EL (cell line): ENCODE results near the gene CYTH1.
A peak's percentile ranks its signal among the peaks of the same experiment; 100 is the strongest.
"Not testable (repeated sequence)": the region's sequence is repeated elsewhere in the genome, so short reads cannot be mapped to it uniquely, and the experiment has no call there.

ENCODE experiments used
- DNase-seq: peaks from one replicate; pipeline ENCODE4 v3.0.0-alpha.2; 2016

The CYTH1 gene

DNA sequence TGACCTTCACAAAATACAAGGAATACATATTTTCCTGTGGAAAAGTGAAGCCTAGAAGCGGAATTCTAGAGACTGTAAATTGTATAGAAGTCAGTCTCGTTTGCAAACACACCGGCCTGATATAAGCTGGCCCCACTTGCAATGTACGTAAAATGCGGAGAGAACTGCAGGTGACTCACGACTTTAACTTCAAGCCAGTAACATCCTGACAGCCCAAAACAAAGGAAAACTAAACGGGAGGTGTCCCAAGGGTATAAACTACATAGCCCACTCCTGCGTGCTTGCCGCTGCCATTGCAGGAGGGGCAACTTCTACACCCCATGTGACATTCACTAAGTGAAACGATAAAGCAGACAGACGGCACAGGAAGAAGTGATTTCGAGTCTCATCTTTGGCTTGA is 101.6 kb downstream of the CYTH1 start:
- no peak for DNase-seq

DNA sequence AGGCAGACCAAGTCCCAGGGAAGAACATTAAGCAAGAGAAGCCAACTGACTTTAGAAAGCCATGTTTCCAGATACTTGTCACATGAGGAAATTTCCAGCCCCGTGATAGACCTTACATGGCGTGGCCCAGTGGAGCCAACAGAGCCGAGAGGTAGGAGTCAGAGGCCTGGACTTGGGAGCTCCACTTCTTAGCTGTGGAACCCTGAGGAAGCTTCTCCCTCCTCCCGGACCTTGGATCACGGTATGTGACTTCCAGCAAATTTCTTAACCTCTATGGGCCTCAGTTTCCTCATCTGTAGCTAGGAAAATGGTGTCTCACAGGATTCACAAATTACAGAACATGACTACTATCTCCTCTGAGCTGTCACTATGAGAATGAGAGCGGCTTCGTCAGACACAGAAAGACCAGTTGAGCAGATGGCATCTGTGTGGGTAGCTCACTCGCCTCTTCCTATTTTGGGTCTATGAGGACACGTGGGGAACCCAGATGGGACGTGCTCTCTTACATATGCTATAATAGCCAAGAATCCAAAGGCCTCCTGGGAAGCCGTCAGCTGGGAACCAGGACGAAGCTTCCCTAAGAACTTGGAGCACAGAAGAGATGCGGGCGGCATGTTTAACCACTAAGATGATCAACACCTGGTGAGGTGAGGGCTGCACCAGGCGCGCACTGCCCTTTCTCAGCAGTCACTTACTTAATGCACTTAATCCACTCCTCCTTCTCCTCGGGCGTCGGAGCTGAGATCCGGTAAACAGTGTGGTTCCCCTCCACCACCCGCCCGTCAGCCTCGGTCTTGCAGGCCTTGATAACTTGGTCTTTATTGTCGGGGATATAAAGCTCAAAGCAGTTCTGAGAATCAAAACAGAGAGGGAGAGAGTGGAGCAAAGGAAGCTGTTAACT is 102.3 kb downstream of the CYTH1 start:
- no peak for DNase-seq

DNA sequence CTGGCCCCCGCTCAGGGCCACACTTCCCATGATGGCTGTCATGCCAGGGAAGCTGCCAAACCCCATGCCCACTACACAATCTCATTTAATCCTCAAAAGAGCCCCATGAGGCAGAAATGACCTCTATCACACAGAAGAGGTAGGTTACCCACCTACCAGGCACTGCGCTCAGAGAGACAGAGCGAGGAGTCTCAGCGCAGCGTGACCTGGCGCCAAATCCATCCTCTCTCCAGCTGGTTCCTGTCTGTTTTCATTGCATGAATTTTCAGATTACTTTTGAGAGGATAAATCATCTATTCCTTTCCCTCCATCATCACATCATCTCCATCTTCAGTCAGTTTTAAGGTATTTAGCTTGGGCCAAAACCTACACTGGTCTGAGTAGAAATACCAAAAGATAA is 103.4 kb downstream of the CYTH1 start:
- DNase-seq = no peak

DNA sequence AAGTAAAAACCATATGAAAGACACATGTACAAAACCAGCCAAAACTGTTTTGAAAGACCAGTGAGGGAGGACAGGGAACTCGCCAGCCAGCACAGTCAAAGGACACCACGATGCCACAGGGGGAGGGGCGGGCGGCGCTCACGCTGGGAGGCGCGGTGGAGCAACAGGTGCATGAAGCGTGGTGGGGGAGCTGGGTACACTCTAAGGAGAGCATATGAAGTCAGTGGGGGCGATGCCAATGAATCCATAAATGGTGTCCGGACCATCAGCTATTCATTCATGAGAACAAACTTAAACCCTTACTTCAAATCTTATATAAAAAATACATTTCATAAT is 103.9 kb downstream of the CYTH1 start:
- DNase-seq = no peak

DNA sequence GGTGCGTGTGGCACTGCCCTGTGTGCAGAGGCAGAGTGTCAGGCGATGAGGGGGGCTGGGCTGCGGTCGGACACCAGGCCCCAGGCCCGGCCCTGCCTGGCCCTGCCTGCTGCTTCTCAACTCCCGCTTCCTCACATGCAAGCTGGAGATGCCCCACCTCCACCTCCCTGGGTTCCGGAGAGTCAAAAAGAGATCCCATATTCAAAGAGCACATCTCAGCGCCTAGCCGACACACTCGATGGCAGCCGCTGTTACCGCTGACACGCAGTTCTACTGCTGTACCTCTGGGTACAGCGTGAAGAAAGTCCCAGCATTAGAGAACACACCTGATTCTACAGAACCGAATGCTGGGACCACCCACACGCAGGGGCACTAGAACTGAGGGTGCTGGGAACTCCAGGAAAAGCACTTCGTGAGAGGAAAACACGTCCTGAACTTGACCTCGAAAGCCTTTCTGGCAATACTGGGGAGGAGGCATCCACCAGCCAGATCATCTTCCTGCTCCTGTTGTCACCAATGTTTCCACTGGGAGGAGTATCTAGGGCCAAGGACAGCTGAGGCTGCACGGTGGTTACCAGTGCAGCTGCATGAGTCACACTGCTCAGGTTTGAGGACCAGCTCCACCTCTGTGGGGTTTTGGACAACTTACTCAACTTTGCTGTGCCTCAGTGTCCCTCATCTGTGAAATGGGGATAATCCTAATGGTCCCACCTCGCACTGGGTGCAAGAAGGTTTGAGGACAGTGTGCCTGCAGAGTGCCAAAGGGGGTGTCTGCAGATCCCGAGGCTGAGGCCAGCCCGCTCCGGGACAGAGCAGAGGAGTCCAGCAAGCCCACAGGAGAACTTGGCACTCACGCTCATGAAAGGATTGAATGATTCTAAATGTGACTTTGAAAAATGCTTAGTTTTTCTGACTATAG is 104.5 kb downstream of the CYTH1 start:
- no peak for DNase-seq

DNA sequence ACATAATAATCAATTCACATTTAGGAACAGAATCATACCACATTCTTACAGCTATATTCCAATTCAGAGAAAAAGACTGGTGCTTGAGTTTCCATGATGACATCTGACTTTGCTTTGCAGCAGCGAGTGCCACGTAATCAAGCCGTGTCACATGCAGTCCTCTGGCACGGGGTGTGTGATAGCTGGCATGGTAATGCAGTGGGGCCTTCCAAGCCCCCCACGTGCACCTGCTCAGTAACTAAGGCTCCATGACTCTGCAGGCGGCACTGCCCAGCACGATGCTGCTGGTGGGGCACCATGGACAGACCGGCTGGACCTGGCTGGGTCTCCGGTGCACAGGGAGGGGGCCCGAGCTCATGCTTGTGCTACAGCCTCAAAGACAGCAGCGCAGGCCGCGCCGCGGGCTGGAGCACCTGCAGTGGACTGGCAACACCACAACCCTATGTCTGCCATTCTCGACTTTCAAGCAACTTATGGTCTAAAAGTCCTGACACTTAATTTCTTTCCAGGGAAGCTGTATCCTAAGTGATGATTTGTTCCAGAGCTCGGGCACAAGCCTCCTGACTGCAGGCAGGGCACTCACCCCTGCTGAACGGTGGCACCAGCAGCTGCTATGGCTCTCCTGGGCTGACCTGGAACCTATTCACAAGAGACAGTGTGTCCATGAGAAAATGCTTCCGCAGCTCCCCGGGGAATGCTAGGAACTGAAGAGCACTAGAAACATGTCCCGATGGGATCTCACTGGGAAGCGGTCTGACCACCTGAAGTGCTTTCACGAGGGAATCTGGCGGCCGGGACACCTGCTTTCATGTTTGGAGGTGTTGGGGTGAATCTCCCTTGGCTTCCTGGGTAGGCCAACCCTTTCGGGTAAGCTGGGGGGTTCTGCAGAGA is 105.4 kb downstream of the CYTH1 start:
- no peak for DNase-seq

DNA sequence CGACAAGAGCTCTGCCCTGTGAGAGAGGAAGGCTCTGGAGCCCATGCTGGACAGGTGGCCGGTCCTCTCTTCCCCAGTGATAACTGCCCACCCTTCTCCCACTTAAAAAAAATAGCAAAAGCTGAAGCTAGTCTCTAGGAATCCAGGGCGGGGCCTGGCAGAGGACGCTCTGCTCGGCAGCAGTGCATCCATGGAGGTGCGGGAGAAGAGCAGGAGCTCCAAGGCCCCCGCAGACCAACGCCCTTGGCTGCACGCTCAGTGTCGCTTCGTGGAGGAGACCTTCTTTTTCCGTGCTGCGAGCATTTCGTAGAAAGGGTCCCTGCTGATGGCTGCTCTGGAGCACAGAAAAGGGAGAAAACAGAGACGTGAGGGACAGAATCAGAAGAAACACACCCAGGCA is 106.2 kb downstream of the CYTH1 start:
- DNase-seq = no peak

DNA sequence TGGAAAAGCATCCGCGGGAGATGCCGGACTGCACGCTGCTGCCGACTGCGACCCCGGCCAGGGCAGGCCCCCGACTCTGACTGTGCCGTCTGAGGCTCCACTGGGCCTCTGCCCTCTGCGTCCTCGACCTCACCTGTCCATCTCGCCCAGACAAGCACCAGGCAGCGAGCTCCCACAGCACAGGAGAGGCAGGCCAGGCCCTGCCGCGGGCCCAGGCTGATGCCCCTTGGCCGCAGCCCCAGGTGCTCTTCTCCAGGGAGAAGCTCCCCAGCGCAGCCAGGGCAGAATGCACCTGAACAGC is 106.8 kb downstream of the CYTH1 start:
- DNase-seq = no peak

DNA sequence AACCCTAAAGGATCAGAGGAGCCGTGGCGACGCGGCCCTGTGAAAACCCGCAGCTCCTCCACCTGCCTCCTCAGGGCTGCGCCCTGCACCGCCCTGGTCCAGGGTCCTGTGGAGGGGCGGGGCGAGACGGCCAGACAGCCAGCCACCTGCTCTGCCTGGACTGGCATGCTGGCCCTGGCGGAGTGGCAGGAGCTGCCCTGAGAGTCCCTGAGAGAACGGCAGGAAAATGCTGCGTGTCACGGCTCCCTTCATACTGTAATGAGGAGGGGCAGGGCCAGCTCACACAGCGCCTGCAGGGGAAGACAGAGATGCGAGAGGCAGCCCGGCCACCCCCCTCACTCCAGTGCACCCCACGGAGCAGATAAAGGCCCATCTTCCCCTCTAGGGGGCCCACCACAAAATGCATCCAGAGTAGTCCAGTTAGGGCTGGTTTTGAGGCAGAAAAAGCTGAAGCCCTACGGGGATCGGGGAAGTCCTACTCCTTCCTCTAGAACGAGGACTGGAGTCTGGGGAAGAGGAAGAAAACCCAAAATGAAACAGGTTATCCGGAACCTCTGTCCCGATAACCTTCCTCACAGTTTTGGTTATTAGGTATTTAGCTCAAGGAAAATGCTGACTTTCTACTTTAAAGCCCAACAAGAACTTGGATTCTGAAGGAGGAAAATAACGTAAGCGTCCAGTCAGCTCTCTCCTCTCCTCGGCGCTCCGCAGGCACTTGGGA is 107.3 kb downstream of the CYTH1 start:
- no peak for DNase-seq

DNA sequence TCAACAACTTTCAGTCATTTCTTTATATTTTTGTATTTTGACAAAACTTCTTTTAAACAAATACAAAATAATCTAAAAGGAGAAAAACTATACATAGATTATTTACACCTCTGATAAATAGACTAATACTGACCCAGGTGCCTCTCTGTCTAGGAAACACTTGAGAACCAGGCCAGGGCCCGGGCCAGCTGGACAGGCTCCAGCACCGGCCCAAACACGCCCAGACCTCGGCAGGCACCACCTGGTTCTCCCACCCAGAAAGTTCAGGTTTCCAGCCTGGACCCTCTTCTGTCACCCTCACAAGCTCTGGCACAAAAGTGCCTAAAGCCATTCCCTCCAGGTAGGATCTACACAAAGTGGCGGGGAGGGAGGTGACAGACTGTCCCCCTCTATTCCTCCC is 107.9 kb downstream of the CYTH1 start:
- no peak for DNase-seq

DNA sequence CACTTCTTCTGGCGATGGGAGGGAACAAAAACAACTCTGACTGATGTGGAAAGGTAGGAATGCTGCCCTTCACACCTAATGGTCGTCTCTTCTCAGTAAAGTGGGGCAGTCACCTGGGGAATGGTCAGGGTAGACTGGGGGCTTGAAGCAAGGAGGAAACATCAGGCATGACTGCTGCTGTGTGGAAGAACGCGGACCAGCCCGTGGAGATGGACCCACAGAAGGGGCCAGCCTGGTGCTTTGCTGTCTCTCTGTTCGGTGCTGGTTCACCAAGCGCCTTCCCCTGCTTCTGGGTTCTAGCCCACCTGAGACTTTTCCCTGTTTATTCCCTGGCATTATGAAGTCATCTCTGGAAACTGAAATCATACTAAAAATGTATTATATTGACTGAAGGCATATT is 108.7 kb downstream of the CYTH1 start:
- DNase-seq = no peak

DNA sequence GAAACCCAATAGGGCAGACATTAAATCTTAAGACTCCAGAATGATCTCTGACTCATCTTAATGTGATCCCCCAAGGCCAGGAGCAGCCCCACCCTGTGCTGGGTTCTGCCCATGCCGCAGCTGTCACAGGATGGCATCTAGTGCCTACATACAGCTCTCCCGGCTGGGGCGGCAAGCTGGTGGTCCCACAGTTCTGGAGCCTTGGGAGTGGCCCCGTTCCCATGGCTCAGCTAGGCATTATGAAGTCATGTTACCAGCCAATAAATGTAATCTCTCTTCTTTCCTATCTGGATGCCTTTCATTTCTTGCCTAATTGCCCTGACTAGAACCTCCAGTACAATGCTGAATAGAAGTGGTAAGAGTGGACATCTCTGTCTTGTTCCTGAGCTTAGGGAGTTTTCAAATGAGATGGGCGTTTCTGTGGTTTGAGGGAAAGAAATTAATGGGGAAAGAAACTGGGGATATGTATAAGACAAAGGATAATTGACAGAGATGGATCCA is 109.2 kb downstream of the CYTH1 start:
- no peak for DNase-seq

DNA sequence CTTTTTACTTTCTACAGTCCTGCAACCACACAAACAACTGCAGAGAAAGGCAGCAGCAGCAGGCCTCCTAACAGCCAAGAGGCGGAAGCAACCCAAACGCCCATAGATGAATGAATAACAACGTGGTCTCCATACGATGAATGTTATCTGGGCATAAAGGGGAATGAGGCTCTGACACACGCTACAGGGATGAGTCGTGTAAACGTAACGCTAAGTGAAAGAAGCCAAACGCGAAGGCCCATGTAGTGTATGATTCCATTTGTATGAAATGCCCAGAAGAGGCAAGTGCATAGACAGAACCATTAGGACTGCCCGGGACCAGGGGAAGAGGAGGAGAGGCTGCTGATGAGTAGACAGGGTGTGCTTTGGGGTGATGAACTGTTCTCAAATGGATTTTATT is 110.1 kb downstream of the CYTH1 start:
- peak; percentile 34 for DNase-seq

DNA sequence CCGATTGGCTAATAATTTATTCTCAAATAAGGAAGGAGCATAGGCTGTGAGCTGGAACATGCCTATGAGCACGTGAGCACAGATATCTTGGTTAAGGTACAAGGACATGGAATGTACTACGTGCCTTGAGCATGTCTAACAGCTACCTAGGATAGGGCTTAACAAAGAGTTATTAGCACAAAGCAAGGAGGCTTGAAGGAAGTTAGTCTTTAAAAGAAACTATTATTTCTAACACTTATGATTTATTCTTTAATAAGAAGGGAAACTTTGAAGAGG is 110.4 kb downstream of the CYTH1 start:
- not testable (repeated sequence) for DNase-seq

DNA sequence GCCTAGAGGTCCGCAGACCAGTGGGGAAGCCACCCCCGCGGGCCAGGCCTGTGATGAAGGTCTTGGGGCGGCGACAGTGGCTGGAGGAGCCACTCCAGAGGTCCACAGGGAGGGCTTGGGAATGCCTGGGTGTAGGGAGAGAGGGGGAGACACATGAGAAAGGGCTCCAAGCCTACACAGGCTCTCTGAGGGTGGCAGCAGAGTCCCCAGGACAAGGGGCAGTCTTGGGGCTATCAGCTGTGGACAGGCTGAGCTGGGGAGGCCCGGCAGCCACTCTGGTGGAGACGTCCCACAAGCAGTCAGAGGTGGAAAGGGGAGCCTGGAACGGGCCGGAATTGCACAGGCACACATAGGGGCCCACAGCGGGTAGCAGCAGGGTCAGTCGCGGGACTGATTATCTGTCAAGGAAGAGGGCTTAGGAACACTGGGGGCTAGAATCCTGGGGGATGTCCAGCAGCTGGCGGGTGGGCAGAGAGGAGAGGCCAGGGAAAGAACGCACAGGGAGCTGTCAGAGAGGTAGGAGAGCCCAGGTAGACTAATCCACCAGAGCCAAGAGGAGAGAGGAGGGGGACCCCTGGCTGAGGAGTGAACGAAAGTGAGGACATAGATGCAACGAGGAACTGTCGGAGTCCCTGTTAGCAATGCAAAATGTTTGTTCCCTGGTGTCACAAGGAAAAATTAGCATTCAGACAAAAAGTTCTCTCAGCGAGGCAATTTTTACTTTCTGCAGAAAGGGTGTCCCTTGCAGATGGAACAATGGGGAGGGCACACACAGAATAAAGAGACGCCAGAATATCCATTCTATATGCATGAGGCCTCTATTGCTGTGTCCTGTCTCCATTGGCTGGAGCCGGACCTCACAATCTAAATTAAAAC is 111.0 kb downstream of the CYTH1 start:
- no peak for DNase-seq

DNA sequence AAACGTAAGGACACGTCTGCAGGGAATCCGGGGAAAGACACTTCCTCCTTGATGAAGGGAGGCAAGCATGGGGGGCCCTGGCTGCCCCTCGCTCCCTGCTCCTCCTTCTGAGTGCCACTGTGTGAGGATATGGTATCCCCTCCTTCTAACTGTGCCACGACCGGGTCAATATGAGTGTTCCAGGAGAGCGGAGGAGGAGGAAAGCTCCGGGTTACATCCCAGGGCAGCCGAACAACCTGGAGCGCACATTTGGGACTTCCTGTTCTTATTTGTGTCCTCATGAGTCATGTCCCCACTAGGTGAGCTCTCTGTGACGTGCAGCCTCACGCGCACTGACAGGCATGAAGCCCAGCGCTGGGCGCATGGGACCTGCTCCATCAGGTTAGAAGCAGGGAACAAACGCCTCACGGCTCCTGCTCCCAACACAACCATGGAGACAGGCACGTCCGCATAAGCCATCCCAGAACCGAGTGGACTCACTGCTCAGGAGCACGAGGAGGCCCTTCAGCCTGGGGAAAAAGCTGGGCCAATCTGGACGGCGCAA is 112.0 kb downstream of the CYTH1 start:
- DNase-seq = no peak

DNA sequence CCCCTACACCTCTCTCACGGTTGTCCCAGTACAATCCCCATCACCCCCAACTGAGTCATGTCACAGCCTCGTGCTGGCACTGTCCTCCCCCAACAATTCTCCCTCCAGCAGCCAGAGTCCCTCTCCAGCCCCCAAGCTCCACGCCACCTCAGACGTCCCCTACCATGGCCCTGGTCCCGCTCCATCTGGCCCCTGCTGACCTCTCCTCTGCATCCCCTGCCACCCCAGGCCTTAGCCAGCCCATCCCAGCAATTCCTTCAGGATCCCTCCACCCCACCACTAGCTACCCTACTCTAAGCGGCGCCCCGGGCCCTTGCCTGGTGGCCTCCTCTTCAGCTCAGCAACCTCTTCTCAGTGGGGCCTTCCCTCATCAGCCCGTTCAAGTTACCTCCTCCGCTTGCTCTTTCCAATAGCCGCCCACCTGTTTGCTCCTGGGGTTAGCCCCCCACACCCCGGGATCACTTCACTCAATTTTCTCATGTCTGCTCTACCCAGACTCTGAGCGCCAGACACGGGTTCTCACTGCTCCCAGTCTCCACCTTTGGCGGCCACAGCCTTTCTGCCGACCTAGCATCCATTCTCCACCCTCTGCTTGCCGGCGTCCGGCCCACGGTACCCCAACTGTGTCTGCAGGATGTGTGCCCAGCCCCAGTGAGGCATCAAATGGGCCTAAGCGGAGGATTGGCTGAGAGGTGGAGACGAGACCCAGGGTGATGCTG is 112.7 kb downstream of the CYTH1 start:
- DNase-seq = no peak

DNA sequence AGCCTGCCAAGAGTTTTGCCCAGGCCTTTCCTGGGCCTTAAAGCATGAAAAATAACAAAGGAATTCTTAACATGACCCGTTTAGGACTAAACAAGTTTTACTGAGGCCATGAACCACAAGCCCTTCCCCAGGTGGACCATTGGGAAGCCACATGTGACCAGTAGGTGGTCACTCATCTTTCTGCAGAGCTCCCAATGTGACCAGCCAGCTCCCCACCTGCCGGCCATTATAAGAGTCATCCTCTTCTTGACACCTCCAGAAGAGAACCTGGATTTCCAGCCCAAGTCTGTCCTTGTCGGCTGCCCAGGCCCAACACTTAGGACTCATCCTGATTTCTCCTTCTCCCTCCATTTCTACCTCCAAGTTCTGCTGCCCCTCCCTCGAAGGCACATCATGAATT is 113.2 kb downstream of the CYTH1 start:
- DNase-seq = no peak

DNA sequence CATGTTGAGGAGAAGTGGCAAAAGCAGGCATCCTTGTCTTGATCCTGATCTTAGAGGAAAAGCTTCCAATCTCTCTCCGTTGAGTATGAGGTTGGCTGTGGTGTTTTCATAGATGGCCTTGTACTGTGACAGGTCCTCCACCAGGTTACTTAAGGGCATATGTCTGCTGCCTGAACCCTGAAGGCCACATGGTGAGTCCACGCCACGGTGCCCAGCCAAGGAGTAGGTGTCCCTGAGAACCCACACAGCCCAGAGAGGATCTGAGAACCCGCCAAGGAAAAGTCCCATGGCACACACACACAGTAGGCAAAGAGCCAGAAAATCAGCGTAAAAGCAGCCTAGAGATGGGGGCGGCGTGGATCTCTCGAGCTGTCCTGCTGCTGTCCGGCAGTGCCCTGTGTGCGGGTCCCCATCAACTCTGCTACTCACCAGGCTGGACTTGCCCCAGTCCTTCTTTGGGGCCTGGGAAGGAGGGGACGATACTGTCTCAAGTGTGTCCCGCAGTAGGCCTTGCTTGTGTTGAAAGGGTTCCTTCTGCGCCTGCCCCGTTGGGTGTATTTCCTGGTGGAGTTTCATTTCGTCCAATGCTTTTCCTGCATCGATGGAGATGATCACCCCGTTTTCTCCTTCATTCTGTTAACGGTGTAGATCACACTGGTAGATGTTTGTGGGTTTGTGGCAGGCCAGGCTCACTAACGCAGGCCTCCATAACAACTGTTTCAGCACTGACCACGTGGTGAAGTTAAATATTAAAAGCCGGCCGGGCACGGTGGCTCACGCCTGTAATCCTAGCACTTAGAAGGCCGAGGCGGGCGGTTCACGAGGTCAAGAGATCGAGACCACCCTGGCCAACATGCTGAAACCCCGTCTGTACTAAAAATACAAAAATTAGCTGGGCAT is 114.1 kb downstream of the CYTH1 start:
- DNase-seq = no peak

DNA sequence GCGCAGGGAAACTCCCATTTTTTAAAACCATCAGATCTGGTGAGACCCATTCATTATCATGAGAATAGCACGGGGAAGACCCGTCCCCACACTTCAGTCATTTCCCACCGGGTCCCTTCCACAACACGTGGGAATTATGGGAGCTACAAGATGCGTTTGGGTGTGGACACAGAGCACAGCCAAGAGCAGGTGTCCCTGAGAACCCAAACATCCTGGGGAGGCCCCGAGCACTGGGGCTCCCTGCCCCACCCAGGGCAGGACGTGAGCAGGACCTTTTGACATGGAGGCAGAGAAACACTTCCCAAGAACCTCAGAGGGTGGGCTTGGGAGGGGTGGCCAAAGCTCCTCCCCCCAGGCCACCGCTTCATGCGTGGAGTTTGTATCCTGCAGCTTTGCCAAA is 115.0 kb downstream of the CYTH1 start:
- no peak for DNase-seq
